GM10248 (cell line): ENCODE results near the gene ICAM5.

ENCODE experiments used
- CTCF ChIA-PET: fragments of 300-600 bp; sonication (Branson Sonifier 250); formaldehyde crosslinking; extraction: SDS; loops from one replicate; lab custom pipeline; 2021; ENCODE audit warnings: antibody characterized with exemption; lab: Yijun Ruan, JAX
- POLR2A ChIA-PET: fragments of 350-650 bp; sonication (Branson Sonifier 250); formaldehyde crosslinking; extraction: SDS; loops from one replicate; lab custom pipeline; 2020; ENCODE audit warnings: antibody characterized with exemption; lab: Yijun Ruan, JAX
- DNase-seq: peaks from one replicate; pipeline ENCODE4 v3.0.0; 2012; ENCODE audit errors: extremely low spot score
- TF ChIP-seq, protein P1 (sequence below): IDR thresholded peaks from 2 replicates; pipeline ENCODE4 v1.5.1; 2012; ENCODE audit warnings: mild to moderate bottlenecking, low read depth; ENCODE audit errors: extremely low read depth, missing control alignments, control extremely low read depth

ICAM5 gene

DNA sequence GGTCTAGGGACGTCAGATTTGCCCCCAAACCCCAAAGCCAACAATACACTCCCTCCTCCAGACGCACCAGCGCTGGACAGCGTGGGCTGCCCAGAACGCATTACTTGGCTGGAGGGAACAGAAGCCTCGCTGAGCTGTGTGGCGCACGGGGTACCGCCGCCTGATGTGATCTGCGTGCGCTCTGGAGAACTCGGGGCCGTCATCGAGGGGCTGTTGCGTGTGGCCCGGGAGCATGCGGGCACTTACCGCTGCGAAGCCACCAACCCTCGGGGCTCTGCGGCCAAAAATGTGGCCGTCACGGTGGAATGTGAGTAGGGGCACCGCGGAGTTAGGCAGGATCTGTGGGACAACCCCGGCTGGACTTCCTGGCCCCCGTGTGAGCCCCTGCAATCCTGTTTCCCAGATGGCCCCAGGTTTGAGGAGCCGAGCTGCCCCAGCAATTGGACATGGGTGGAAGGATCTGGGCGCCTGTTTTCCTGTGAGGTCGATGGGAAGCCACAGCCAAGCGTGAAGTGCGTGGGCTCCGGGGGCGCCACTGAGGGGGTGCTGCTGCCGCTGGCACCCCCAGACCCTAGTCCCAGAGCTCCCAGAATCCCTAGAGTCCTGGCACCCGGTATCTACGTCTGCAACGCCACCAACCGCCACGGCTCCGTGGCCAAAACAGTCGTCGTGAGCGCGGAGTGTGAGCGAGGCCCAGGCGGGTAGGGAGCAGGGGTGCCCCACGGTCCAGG lies 4.0 kb downstream of the ICAM5 start:
- ChIA-PET POLR2A (no interaction called here), CTCF (no interaction called here)
- TF ChIP-seq, protein P1, sequence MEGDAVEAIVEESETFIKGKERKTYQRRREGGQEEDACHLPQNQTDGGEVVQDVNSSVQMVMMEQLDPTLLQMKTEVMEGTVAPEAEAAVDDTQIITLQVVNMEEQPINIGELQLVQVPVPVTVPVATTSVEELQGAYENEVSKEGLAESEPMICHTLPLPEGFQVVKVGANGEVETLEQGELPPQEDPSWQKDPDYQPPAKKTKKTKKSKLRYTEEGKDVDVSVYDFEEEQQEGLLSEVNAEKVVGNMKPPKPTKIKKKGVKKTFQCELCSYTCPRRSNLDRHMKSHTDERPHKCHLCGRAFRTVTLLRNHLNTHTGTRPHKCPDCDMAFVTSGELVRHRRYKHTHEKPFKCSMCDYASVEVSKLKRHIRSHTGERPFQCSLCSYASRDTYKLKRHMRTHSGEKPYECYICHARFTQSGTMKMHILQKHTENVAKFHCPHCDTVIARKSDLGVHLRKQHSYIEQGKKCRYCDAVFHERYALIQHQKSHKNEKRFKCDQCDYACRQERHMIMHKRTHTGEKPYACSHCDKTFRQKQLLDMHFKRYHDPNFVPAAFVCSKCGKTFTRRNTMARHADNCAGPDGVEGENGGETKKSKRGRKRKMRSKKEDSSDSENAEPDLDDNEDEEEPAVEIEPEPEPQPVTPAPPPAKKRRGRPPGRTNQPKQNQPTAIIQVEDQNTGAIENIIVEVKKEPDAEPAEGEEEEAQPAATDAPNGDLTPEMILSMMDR: no peak
- no peak for DNase-seq

GRCh38 chr19:10294368-10294697 lies 4.6 kb downstream of the ICAM5 start:
- POLR2A ChIA-PET: no interaction called here
- CTCF ChIA-PET: no interaction called here
- TF ChIP-seq, protein P1: no peak
- DNase-seq: no peak

DNA sequence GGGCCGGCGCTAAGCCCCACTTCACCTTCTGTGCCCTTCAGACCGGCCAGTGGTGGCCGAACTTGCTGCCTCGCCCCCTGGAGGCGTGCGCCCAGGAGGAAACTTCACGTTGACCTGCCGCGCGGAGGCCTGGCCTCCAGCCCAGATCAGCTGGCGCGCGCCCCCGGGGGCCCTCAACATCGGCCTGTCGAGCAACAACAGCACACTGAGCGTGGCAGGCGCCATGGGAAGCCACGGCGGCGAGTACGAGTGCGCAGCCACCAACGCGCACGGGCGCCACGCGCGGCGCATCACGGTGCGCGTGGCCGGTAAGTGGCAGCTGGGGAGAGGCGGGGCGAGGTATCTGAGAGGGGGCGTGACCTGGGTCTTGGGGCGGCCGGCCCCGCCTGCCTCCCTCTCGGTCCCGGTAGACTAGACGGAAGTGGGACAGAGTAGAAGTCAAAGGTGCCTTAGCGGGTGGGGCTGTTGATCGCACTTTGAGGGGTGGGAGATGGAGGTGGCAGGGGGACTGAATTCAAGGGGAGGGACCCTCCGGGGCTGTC lies 5.6 kb downstream of the ICAM5 start:
- peak; percentile 86 for DNase-seq
- TF ChIP-seq, protein P1: peak; percentile 17
- POLR2A ChIA-PET: interaction anchor here (0.5 kb wide), 1 partner anchor 599 kb away, joined by 9 read pairs; no protein-coding TSS in a partner anchor
- CTCF ChIA-PET: interaction anchor here (0.8 to 1.8 kb wide), 6 partner anchors 11 to 125 kb away, joined by 3 to 5 read pairs (median 4); no protein-coding TSS in a partner anchor

DNA sequence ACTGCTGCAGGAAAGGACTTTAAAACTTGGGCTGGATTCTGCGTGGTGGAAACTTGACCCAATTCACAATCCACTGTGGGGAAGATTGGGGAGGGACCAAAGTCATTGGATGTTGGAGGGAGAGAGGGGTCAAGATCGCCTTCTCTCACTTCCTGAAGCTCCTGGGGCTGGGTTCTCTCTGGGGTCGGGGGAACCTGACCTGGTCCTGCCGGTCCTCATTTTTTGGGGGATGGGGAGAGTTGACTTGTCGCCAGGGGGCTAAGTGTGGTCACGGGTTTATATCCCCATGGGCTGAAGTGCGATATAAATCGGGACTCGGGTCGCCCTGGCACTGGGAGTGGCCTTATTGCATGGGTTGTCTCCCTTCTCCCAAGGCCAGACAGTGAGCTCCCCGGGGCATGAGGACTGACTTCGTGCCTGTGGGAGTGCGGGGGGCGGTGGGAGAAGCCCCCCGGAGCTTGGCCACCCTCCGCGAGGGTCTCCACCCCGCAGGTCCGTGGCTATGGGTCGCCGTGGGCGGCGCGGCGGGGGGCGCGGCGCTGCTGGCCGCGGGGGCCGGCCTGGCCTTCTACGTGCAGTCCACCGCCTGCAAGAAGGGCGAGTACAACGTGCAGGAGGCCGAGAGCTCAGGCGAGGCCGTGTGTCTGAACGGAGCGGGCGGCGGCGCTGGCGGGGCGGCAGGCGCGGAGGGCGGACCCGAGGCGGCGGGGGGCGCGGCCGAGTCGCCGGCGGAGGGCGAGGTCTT lies 6.3 kb downstream of the ICAM5 start:
- TF ChIP-seq, protein P1: no peak
- POLR2A ChIA-PET: interaction anchor here (0.5 kb wide), 1 partner anchor 599 kb away, joined by 9 read pairs; no protein-coding TSS in a partner anchor
- CTCF ChIA-PET: interaction anchor here (0.8 to 1.8 kb wide), 6 partner anchors 11 to 125 kb away, joined by 3 to 5 read pairs (median 4); no protein-coding TSS in a partner anchor
- DNase-seq: no peak

DNA sequence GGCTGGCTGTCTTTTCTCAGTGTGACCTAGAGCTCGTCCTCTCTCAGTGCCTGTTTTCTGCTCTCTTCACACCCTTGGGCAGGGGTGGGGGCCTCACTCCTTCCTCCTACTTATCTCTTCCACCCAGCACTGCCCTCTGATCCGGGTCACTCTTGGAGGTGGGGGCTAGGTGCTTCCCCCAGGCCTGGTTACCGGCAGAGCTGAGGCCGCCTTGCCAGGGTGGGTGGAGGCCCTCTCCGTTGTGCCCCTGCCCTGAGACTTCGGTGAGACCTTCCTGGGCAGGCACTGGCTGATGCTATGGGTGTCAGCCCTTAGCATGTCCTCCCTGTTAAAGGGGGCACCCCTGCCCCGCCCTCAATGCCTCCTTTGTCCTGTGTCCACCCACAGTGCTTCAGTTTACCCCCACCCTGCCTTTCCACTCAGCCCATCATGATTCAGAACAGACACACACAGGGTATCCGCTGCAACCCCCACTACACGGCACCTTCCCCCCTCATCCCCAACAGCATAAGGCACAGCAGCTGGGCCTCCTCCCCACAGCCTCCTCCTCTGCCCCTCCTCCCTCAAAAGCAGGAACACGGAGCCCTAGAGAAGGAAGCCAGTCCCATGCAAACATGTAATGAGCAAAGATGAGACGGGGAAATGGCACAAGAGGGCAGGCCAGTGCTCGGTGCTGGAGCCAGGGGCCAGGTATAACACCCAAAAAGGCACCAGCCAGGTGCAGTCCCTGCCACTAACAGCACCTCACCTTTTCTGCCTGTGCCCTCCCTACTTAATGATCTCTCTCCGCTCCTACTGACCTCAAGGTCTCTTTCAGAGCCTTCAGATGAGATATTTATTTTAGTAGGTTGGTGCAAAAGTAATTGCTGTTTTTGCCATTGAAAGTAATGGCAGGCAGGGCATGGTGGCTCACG lies 10.1 kb downstream of the ICAM5 start:
- no peak for DNase-seq
- CTCF ChIA-PET: interaction anchor here (1.1 to 2.1 kb wide), 4 partner anchors 11 to 41 kb away, joined by 3 to 8 read pairs (median 5); partner anchors contain the start of gene ICAM5
- TF ChIP-seq, protein P1: no peak
- POLR2A ChIA-PET: interaction anchor here (1.0 kb wide), 1 partner anchor 29 kb away, joined by 8 read pairs; the partner anchor contains the start of gene ICAM1
